GM12875 (cell line): Measurements from ENCODE around the gene OR2L2.

Experiments
- H3K4me3 ChIP-seq: one replicate; pipeline ENCODE4 v1.5.1; 2011; ENCODE audit warnings: low read depth, low read length, control low read depth
- CTCF ChIP-seq: IDR thresholded peaks from 2 replicates; pipeline ENCODE4 v1.5.1; 2011; ENCODE audit warnings: low read depth, mild to moderate bottlenecking, control low read depth, inconsistent platforms, low read length, moderate library complexity, borderline replicate concordance; ENCODE audit not compliant: insufficient read depth

OR2L2 gene

GRCh38 chr1:248015803-248016202 lies 14.1 kb upstream of the OR2L2 start:
- no peak overlapping the region for H3K4me3 ChIP-seq
- TF ChIP-seq CTCF, result no peak

- H3K4me3 ChIP-seq, result no peak overlapping the region
- no peak for TF ChIP-seq CTCF
These were observed 15.3 kb downstream of the OR2L2 start for GRCh38 chr1:248045209-248045608.

GRCh38 chr1:248046536-248046935 lies 16.7 kb downstream of the OR2L2 start, which contains the start of gene OR2L3:
OR2L3 (plus strand) TSS chr1:248046836; CDS start chr1:248060682, 13,846 bp downstream.
- no peak within 1 kb of the TSS for H3K4me3 ChIP-seq
- no peak for TF ChIP-seq CTCF

- no peak for TF ChIP-seq CTCF
- H3K4me3 ChIP-seq, result no peak overlapping the region
These were observed 17.1 kb downstream of the OR2L2 start for GRCh38 chr1:248047008-248047407.

GRCh38 chr1:248054671-248055070 lies 24.8 kb downstream of the OR2L2 start:
- H3K4me3 ChIP-seq, result no peak overlapping the region
- no peak for TF ChIP-seq CTCF

GRCh38 chr1:248055261-248055660 lies 25.4 kb downstream of the OR2L2 start:
- no peak for TF ChIP-seq CTCF

GRCh38 chr1:248065071-248065470 lies 35.2 kb downstream of the OR2L2 start:
- TF ChIP-seq CTCF, result no peak

More at GRCh38 chr1:248055261-248055660, 25.4 kb downstream of the OR2L2 start:
- H3K4me3 ChIP-seq, result no peak overlapping the region

More at GRCh38 chr1:248065071-248065470, 35.2 kb downstream of the OR2L2 start:
- no peak overlapping the region for H3K4me3 ChIP-seq
